Nephron (organoid): ENCODE data around the gene HNRNPC.

ENCODE experiments used
- H3K27ac Mint-ChIP-seq, 3 experiments: 2 replicates each; pipeline ENCODE4 v1.8.0; 2020; ENCODE audit warnings: mixed read lengths in 3 of 3, mild to moderate bottlenecking in 2 of 3, moderate library complexity in 1 of 3
- H3K27me3 Mint-ChIP-seq: 2 replicates; pipeline ENCODE4 v1.8.0; 2021; ENCODE audit warnings: low read depth, mild to moderate bottlenecking, moderate library complexity, mixed read lengths
- H3K36me3 Mint-ChIP-seq: 2 replicates; pipeline ENCODE4 v1.8.0; 2020; ENCODE audit warnings: low read depth, mixed read lengths
- H3K4me1 Mint-ChIP-seq: 2 replicates; pipeline ENCODE4 v1.8.0; 2020; ENCODE audit warnings: mixed read lengths
- H3K4me3 Mint-ChIP-seq, 3 experiments: 2 replicates each; pipeline ENCODE4 v1.8.0; 2020; ENCODE audit warnings: mild to moderate bottlenecking in 3 of 3, mixed read lengths in 3 of 3, moderate library complexity in 2 of 3
- H3K9me3 Mint-ChIP-seq: 2 replicates; pipeline ENCODE4 v1.8.0; 2020; ENCODE audit warnings: mixed read lengths
- TF ChIP-seq, protein P1 (sequence below), 3 experiments: fragments of 200-600 bp; sonication (generic); IDR thresholded peaks; one replicate each; pipeline ENCODE4 v1.5.0; 2021; ENCODE audit warnings: antibody characterized with exemption in 3 of 3; ENCODE audit not compliant: unreplicated experiment in 3 of 3

The HNRNPC gene

DNA sequence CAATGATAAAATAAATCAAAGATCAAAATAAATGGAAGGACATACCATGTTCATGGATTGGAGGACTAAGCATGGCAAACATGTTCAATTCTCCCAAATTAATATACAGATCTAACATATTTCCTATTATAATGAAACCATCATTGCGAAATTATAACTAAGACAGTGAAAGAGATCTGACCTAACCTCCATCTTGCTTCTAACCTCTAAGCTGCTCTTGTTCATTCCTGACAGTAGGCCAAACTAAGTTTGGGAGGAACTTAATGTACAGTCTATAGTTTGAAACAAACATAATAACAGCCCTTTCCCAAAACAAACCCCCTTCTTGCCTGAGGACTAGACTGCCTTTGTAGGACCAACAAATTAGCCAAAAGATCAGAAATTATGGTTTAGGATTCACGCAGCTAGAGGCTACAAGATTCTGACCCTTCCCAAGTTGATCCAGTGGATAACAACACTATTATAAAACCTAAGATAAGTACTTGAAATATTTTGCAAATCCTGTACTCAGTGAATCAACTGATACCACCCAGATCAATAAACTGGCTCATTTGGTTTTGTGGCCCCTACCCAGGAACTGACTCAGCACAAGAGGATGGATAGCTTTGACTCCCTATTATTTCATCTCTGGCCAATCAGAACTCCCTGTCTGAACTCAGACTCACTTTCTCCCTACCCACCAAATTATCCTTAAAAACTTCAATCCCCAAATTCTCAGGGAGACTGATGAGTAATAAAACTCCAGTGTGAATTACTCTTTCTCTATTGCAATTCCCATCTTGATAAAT lies 71.6 kb downstream of the HNRNPC start:
- peaks cover 9% of the 10 kb centered on the region for H3K36me3 Mint-ChIP-seq

DNA sequence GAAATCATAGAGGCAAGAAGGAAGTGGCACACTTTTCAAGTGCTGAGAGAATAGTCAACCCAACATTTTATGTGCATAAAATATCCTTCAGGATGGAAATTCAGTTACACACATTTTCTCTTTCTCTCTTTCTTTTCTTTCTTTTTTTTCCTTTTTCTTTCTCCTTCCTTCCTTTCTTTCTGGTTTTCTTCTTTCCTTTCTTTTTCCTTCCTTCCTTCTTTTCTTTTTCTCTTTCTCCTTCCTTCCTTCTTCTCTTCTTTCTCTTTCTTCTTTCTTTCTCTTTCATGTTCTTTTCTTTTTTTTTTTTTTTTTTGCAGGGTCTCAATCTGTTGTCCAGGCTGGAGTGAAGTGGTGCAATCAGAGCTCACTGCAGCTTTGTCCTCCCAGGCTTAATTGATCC lies 74.6 kb downstream of the HNRNPC start:
- Mint-ChIP-seq H3K4me1 (no peaks in the 10 kb centered on the region), H3K36me3 (no peaks in the 10 kb centered on the region), H3K9me3 (peaks cover 9% of the 10 kb centered on the region), H3K27me3 (no peaks in the 10 kb centered on the region), H3K27ac (no peak overlapping the region), H3K4me3 (no peak overlapping the region)
- TF ChIP-seq, protein P1, sequence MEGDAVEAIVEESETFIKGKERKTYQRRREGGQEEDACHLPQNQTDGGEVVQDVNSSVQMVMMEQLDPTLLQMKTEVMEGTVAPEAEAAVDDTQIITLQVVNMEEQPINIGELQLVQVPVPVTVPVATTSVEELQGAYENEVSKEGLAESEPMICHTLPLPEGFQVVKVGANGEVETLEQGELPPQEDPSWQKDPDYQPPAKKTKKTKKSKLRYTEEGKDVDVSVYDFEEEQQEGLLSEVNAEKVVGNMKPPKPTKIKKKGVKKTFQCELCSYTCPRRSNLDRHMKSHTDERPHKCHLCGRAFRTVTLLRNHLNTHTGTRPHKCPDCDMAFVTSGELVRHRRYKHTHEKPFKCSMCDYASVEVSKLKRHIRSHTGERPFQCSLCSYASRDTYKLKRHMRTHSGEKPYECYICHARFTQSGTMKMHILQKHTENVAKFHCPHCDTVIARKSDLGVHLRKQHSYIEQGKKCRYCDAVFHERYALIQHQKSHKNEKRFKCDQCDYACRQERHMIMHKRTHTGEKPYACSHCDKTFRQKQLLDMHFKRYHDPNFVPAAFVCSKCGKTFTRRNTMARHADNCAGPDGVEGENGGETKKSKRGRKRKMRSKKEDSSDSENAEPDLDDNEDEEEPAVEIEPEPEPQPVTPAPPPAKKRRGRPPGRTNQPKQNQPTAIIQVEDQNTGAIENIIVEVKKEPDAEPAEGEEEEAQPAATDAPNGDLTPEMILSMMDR (IDR thresholded peaks at IDR 0.05; ENCODE audit: unreplicated experiment in 3 of 3): no peak

More for the DNA sequence above, 71.6 kb downstream of the HNRNPC start:
- Mint-ChIP-seq H3K4me3 (no peak overlapping the region), H3K4me1 (no peaks in the 10 kb centered on the region), H3K27ac (no peak overlapping the region), H3K27me3 (no peaks in the 10 kb centered on the region), H3K9me3 (peaks cover 9% of the 10 kb centered on the region)
- TF ChIP-seq, protein P1 (IDR thresholded peaks at IDR 0.05; ENCODE audit: unreplicated experiment in 3 of 3): no peak

DNA sequence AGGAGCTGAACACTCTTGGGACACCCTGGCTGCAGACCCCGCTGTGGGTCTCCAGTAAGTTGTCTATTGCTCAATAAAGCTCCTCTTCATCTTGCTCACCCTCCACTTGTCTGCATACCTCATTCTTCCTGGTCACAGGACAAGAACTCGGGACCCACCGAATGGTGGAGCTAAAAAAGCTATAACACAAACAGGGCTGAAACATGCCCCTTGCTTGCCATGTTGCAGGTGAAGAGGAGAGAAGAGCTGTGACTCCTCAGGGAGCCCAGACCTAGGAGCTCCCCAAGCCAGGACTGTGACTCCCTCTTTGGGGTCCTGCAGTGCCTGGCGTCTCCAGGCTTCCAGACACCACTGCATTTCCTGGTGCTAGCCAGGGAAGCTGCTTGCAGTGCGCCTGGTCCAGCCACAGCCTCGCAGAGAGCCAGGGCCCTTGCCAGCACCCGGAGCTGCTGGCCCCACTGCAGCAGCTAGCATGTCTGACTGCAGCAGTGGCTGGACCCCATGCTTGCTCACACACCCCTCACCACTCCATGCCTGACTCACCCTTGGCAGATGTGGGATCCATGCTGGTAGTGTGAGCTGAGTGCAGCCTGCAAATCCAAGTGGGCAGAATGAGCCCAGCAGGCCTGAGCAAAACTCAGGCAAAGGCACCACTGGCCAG lies 76.2 kb downstream of the HNRNPC start:
- TF ChIP-seq, protein P1 (IDR thresholded peaks at IDR 0.05; ENCODE audit: unreplicated experiment in 3 of 3): no peak
- Mint-ChIP-seq H3K4me3 (peak overlapping the region in 2 of 3 experiments; percentile 58 to 71), H3K27me3 (no peaks in the 10 kb centered on the region), H3K27ac (no peak overlapping the region), H3K9me3 (peaks cover 9% of the 10 kb centered on the region), H3K36me3 (no peaks in the 10 kb centered on the region), H3K4me1 (no peaks in the 10 kb centered on the region)

DNA sequence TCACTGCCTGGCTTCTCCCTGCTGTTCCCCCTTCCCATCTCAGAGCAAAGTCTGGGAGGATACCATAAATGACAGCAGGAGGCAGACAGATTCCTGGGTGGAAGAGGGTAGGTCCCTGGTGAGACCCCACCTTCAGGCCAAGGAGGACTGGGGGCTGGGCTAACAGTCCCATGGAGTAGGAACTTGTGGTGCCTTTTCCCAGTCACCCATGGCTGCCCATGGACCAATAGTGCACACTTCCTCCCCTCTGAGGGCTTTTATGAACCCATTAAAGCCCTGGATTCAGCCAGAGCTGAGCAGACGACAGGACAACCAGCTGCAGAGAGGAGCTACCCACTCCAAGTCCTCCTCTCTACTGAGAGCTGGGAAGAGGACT lies 76.8 kb downstream of the HNRNPC start:
- H3K27ac Mint-ChIP-seq: peak overlapping the region in 1 of 3 experiments; percentile 33
- no peaks in the 10 kb centered on the region for H3K36me3 Mint-ChIP-seq
- TF ChIP-seq, protein P1 (IDR thresholded peaks at IDR 0.05; ENCODE audit: unreplicated experiment in 3 of 3): no peak
- H3K4me1 Mint-ChIP-seq: no peaks in the 10 kb centered on the region
- peaks cover 4% of the 10 kb centered on the region for H3K9me3 Mint-ChIP-seq
- no peaks in the 10 kb centered on the region for H3K27me3 Mint-ChIP-seq
- H3K4me3 Mint-ChIP-seq: peak overlapping the region in 2 of 3 experiments; percentile 58 to 71

DNA sequence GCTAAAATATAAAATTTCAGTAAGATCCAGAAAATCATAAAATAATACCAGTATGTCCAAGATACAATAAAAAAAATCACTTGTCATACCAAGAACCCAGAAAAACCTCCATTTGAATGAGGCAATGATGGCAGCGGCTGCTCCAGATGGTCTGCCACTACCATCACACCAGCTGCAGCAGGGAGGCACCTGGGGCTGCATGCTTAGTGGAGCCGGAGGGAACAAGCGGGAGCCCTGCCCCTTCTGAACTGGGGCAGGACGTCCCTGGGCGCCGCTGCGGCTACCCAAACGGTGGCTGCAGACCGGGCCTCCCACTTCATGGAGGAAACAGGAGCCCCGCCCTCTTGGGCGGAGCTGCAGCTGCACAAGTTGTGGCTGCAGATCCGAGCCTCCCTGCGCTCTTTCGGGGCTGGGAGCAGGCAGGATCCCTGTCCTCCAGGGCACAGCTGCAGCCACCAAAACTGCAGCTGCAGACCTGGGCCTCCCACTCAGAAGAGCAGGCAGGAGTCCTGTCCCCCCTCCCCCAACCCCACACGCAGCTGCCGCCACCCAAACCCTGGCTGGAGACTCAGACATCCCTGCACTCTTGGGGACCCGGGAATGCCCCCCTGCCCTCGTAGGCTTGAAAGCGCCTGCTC lies 77.3 kb downstream of the HNRNPC start:
- Mint-ChIP-seq H3K36me3 (no peaks in the 10 kb centered on the region), H3K4me3 (peak overlapping the region; percentile 48 to 71 (median 59)), H3K27me3 (no peaks in the 10 kb centered on the region), H3K27ac (peak overlapping the region in 1 of 3 experiments; percentile 33), H3K9me3 (peaks cover 3% of the 10 kb centered on the region), H3K4me1 (no peaks in the 10 kb centered on the region)
- TF ChIP-seq, protein P1 (IDR thresholded peaks at IDR 0.05; ENCODE audit: unreplicated experiment in 3 of 3): no peak
